Smooth muscle cell (in vitro differentiated cells): ENCODE results near the gene SNRK. TPM values are rescaled to one million over a fixed set of nuclear protein-coding genes. Genes with fewer than 3 reads are reported as not detected.
"Not testable (repeated sequence)": the region's sequence is repeated elsewhere in the genome, so short reads cannot be mapped to it uniquely, and the experiment has no call there.

ENCODE experiments used
- DNase-seq: peaks from one replicate; lab custom pipeline; 2025; ENCODE audit not compliant: unreplicated experiment; lab: John Stamatoyannopoulos, UW
- H2AFZ ChIP-seq: fragments of 200-600 bp; sonication (generic); 2 replicates; pipeline ENCODE4 v1.6.0; 2016; ENCODE audit warnings: antibody characterized with exemption, low read depth, mild to moderate bottlenecking
- H3F3A ChIP-seq: fragments of 200-600 bp; sonication (generic); 2 replicates; pipeline ENCODE4 v1.6.0; 2017; ENCODE audit warnings: antibody characterized with exemption, low read depth
- H3K27ac ChIP-seq: fragments of 200-600 bp; sonication (generic); 2 replicates; pipeline ENCODE4 v1.5.1; 2016; ENCODE audit warnings: low read depth, mild to moderate bottlenecking
- H3K27me3 ChIP-seq: fragments of 200-600 bp; sonication (generic); 2 replicates; pipeline ENCODE4 v1.6.1; 2016; ENCODE audit warnings: low read depth, mild to moderate bottlenecking
- H3K36me3 ChIP-seq: fragments of 200-600 bp; sonication (generic); 2 replicates; pipeline ENCODE4 v1.5.1; 2016; ENCODE audit warnings: low read depth
- H3K4me1 ChIP-seq: fragments of 200-600 bp; sonication (generic); 2 replicates; pipeline ENCODE4 v1.5.1; 2016; ENCODE audit warnings: low read depth
- H3K4me2 ChIP-seq: fragments of 200-600 bp; sonication (generic); 2 replicates; pipeline ENCODE4 v1.6.0; 2016; ENCODE audit warnings: mild to moderate bottlenecking
- H3K4me3 ChIP-seq: fragments of 200-600 bp; sonication (generic); 2 replicates; pipeline ENCODE4 v1.5.1; 2016; ENCODE audit warnings: mild to moderate bottlenecking
- H3K79me2 ChIP-seq: fragments of 200-600 bp; sonication (generic); 2 replicates; pipeline ENCODE4 v1.6.0; 2016; ENCODE audit warnings: low read depth, mild to moderate bottlenecking
- H3K9ac ChIP-seq: fragments of 200-600 bp; sonication (generic); 2 replicates; pipeline ENCODE4 v1.6.0; 2016; ENCODE audit warnings: low read depth
- H3K9me3 ChIP-seq: fragments of 200-600 bp; sonication (generic); replicated peaks from 2 replicates; pipeline ENCODE4 v1.5.1; 2016; ENCODE audit warnings: low read depth
- H4K20me1 ChIP-seq: fragments of 200-600 bp; sonication (generic); 2 replicates; pipeline ENCODE4 v1.6.0; 2016; ENCODE audit warnings: low read depth
- WGBS: methylation state at CpG from one replicate; pipeline ENCODE4 v1.1.7; 2016; ENCODE audit warnings: low lambda C conversion rate; 5-methylcytosine and 5-hydroxymethylcytosine counted together
- polyA plus RNA-seq: library from polyadenylated mRNA; unstranded; fragments of >200 nt; fragmentation: Nextera tagmentation; extraction: Ambion mirVana; gene quantifications from 2 replicates; pipeline ENCODE4 v1.2.1, GENCODE V29; 2016
- total RNA-seq: library from RNA; depleted of rRNA; stranded (reverse); fragments of >200 nt; gene quantifications from 2 replicates; pipeline ENCODE4 v1.2.3, GENCODE V29; 2014
- TF ChIP-seq, protein P1 (sequence below): fragments of 200-600 bp; sonication (generic); IDR thresholded peaks from 2 replicates; pipeline ENCODE4 v1.5.1; 2017; ENCODE audit warnings: borderline replicate concordance, mild to moderate bottlenecking, antibody characterized with exemption; ENCODE audit not compliant: insufficient read depth, poor library complexity, severe bottlenecking

Gene SNRK
- total and polyA plus RNA-seq, 2 experiments from 2014 or later = 6.3 to 14.2 TPM

DNA sequence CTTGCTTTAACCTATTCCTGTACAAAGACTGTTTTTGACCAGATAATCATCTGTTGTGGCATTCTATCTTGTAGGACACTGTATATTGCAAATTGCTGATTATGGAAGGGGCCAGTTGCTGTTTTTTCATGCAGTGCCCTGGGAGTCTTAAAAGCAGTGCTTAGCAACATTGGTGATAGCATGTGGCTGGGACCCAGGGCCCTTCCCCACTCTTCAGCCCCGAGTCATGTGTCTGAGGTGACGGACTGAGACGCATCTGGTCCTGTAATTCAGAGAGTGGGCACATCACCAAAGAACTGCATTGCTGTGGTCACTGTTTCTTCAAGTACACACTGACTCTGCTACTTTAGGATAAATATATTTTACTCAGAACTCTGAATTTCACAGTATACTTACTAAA is 63.4 kb downstream of the SNRK start:
- TF ChIP-seq, protein P1, sequence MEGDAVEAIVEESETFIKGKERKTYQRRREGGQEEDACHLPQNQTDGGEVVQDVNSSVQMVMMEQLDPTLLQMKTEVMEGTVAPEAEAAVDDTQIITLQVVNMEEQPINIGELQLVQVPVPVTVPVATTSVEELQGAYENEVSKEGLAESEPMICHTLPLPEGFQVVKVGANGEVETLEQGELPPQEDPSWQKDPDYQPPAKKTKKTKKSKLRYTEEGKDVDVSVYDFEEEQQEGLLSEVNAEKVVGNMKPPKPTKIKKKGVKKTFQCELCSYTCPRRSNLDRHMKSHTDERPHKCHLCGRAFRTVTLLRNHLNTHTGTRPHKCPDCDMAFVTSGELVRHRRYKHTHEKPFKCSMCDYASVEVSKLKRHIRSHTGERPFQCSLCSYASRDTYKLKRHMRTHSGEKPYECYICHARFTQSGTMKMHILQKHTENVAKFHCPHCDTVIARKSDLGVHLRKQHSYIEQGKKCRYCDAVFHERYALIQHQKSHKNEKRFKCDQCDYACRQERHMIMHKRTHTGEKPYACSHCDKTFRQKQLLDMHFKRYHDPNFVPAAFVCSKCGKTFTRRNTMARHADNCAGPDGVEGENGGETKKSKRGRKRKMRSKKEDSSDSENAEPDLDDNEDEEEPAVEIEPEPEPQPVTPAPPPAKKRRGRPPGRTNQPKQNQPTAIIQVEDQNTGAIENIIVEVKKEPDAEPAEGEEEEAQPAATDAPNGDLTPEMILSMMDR = no peak
- no peak overlapping the region for H3K27ac ChIP-seq
- H3K4me1 ChIP-seq = no peaks in the 10 kb centered on the region
- H3K79me2 ChIP-seq = no peaks in the 10 kb centered on the region
- no peaks in the 10 kb centered on the region for H3K27me3 ChIP-seq
- peaks cover 4% of the 10 kb centered on the region for H3K36me3 ChIP-seq
- no peaks in the 10 kb centered on the region for H4K20me1 ChIP-seq
- H3F3A ChIP-seq = no peaks in the 10 kb centered on the region
- no peak for DNase-seq
- H2AFZ ChIP-seq = no peak overlapping the region
- no peak overlapping the region for H3K4me3 ChIP-seq
- no peak overlapping the region for H3K4me2 ChIP-seq
- 92% methylated on average over 3 of the region's 3 CpGs for WGBS
- peaks cover 3% of the 10 kb centered on the region for H3K9me3 ChIP-seq
- no peak overlapping the region for H3K9ac ChIP-seq

DNA sequence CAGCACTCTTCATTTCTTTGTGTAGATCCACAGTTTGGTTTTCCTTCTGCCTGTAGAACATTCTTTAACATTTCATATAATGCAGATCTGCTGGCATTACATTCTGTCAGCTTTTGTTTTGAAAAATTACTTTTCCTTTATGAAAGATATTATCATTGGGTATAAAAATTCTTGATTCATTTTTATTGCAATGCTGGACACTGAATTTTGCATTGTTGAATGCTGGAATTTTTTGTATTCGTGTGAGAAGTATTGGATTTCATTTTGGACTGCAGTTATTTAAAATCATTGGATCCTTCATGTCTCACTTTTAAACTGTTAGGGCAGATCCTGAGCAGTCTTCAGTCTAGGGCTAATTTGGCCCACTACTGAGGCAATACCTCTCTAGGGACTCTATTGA is 67.1 kb downstream of the SNRK start:
- H2AFZ ChIP-seq = no peak overlapping the region
- H4K20me1 ChIP-seq = no peaks in the 10 kb centered on the region
- H3K9me3 ChIP-seq = peaks cover 3% of the 10 kb centered on the region
- H3K4me3 ChIP-seq = no peak overlapping the region
- no peaks in the 10 kb centered on the region for H3F3A ChIP-seq
- no peaks in the 10 kb centered on the region for H3K4me1 ChIP-seq
- no peaks in the 10 kb centered on the region for H3K79me2 ChIP-seq
- H3K27me3 ChIP-seq = no peaks in the 10 kb centered on the region
- no peak overlapping the region for H3K27ac ChIP-seq
- 86% methylated on average over 1 of the region's 1 CpG for WGBS
- TF ChIP-seq, protein P1 = no peak
- no peak for DNase-seq
- H3K4me2 ChIP-seq = no peak overlapping the region
- no peaks in the 10 kb centered on the region for H3K36me3 ChIP-seq
- no peak overlapping the region for H3K9ac ChIP-seq

DNA sequence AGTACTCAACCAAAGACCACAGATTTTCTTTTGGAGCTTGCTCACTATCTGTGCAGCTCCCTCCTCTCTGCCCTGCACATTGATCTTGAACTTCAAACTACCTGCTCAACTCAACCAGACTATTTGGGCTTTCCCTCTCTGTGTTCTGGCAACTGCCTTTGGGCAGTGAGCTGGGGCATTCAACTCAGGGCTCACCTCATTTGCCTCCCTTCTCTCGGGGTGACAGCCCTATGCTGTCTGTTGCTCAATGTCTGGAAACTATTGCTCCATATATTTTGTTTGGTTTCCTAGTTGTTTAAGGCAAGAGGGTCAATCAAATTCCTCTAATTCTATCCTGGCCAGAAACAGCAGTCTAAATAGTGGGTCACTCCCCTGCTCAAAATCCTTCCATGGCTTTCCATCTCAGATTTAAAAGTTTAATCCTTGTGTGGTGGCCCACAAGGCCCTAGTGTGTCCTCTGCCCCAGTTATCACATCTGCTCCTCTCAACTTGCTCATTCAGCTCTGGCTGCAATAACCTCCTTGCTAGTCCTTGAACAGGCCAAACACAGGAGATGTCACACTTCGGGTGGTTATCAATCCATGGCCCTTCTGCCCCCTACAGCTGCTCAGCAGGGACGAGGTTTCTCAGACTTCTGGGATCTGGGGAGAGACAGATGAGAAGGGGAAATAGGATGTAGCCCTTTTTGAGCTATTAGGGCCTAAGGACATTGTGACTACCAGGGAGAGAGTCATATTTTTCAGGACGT is 67.8 kb downstream of the SNRK start:
- H3K27me3 ChIP-seq = no peaks in the 10 kb centered on the region
- no peaks in the 10 kb centered on the region for H3F3A ChIP-seq
- no peak overlapping the region for H3K4me3 ChIP-seq
- H3K4me2 ChIP-seq = no peak overlapping the region
- no peak overlapping the region for H3K27ac ChIP-seq
- no peaks in the 10 kb centered on the region for H3K79me2 ChIP-seq
- no peaks in the 10 kb centered on the region for H3K36me3 ChIP-seq
- TF ChIP-seq, protein P1 = no peak
- H3K4me1 ChIP-seq = no peaks in the 10 kb centered on the region
- no peak overlapping the region for H3K9ac ChIP-seq
- H3K9me3 ChIP-seq = peaks cover 3% of the 10 kb centered on the region
- 88% methylated on average over 4 of the region's 4 CpGs for WGBS
- no peak for DNase-seq
- no peaks in the 10 kb centered on the region for H4K20me1 ChIP-seq
- no peak overlapping the region for H2AFZ ChIP-seq

DNA sequence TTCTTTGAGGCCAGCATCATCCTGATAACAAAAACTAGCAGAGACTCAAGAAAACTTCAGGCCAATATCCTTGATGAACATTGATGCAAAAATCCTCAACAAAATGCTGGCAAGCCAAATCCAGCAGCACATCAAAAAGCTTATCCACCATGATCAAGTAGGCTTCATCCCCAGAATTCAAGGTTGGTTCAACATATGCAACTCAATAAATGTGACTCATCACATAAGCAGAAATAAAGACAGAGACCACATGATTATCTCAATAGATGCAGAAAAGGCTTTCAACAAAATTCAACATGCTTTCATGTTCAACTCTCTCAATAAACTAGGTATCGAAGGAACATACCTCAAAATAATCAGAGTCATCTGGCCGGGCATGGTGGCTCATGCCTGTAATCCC is 69.7 kb downstream of the SNRK start:
- H3K79me2 ChIP-seq, H3F3A ChIP-seq, H3K4me1 ChIP-seq, H4K20me1 ChIP-seq, H3K4me2 ChIP-seq, H3K4me3 ChIP-seq, H3K36me3 ChIP-seq, H3K27me3 ChIP-seq, DNase-seq, H3K9ac ChIP-seq, H3K9me3 ChIP-seq, H2AFZ ChIP-seq, H3K27ac ChIP-seq: not testable (repeated sequence)
- WGBS = 96% methylated on average over 2 of the region's 2 CpGs
